Aorta (tissue), 5 donors: ENCODE measurements around the gene LRRIQ4. TPM values are rescaled to one million over a fixed set of nuclear protein-coding genes. Genes with fewer than 3 reads are reported as not detected.
A peak's percentile ranks its signal among the peaks of the same experiment; 100 is the strongest.

Experiments used
- ATAC-seq: fragments of 200-7000 bp; cut with Tn5 transposase; one replicate; pipeline ENCODE4 v1.9.1; 2022; ENCODE audit warnings: moderate library complexity; ENCODE audit not compliant: low FRiP score
- DNase-seq, 2 donors: peaks; one replicate each; pipeline ENCODE4 v3.0.0-alpha.2; 2020
- H3K27ac ChIP-seq, 2 donors: one replicate each; pipeline ENCODE4 v1.5.1; 2013; ENCODE audit warnings: low read length in 2 of 2, mild to moderate bottlenecking in 2 of 2, moderate library complexity in 2 of 2, control low read depth in 1 of 2, inconsistent platforms in 1 of 2, low read depth in 1 of 2
- H3K27me3 ChIP-seq, 2 donors: one replicate each; pipeline ENCODE4 v1.6.1; 2013; ENCODE audit warnings: control low read depth in 1 of 2, low read length in 1 of 2, mild to moderate bottlenecking in 1 of 2, moderate library complexity in 1 of 2; ENCODE audit not compliant: insufficient read depth in 2 of 2, control insufficient read depth in 1 of 2
- H3K36me3 ChIP-seq, 2 donors: one replicate each; pipeline ENCODE4 v1.6.1; 2013; ENCODE audit warnings: control low read depth in 1 of 2, low read length in 1 of 2, mild to moderate bottlenecking in 1 of 2; ENCODE audit not compliant: insufficient read depth in 2 of 2, control insufficient read depth in 1 of 2
- H3K4me1 ChIP-seq, 2 donors: one replicate each; pipeline ENCODE4 v1.6.1; 2013; ENCODE audit warnings: low read length in 2 of 2, control low read depth in 1 of 2, mild to moderate bottlenecking in 1 of 2, moderate library complexity in 1 of 2; ENCODE audit not compliant: insufficient read depth in 2 of 2, control insufficient read depth in 1 of 2
- H3K4me3 ChIP-seq, 2 donors: one replicate each; pipeline ENCODE4 v1.5.1; 2013; ENCODE audit warnings: low read length in 2 of 2, control low read depth in 1 of 2, mild to moderate bottlenecking in 1 of 2
- H3K9me3 ChIP-seq: one replicate; pipeline ENCODE4 v1.6.1; 2013; ENCODE audit warnings: mild to moderate bottlenecking, low read length; ENCODE audit not compliant: control insufficient read depth
- WGBS, 2 donors: extraction: QIAGEN DNeasy Blood & Tissue Kit; methylation state at CpG; one replicate each; pipeline ENCODE4 v1.1.7; 2013; 5-methylcytosine and 5-hydroxymethylcytosine counted together
- intact Hi-C, 2 donors: fragments of 100-400 bp; cut with DNase I; formaldehyde crosslinking; loops; one replicate each; pipeline versions ENCODE4 v1.14.2 to v1.15.0; 2022
- polyA plus RNA-seq, 2 donors: library from polyadenylated mRNA; stranded (reverse); fragments of 200-250 nt; gene quantifications; one replicate each; pipeline ENCODE4 v1.2.3, GENCODE V29; 2013
- total RNA-seq, 2 donors: library from RNA; stranded (reverse); fragmentation: NEBNext Ultra II Directional; extraction: Animal tissue kit (Norgen Biotek cat#: 25700); gene quantifications; one replicate each; pipeline ENCODE4 v1.2.1, GENCODE V29; 2021
- donor health status: healthy with polysubstance abuse.
- donor health status: Bipolar disorder and iron deficiency.
- donor health status: DM: no; HTN: no; CAD: no.
- donor health status: DM: no; HTN: no; CAD: no.
- donor health status: DM: yes; HTN: yes; CAD: no.

LRRIQ4 gene
- total and polyA plus RNA-seq, 4 donors, result not detected

- ATAC-seq (peak; percentile 96), DNase-seq (peak; percentile 95 to 97)
- WGBS, 2 donors, result 0% methylated on average over 56 to 61 of the region's 61 CpGs
- H3K27me3 ChIP-seq, result no peaks in the 10 kb centered on the region
- intact Hi-C loops, result no loop called here
- no peaks in the 10 kb centered on the region for H3K9me3 ChIP-seq
- no peaks in the 10 kb centered on the region for H3K36me3 ChIP-seq
- H3K27ac ChIP-seq, result peak within 1 kb of the TSS; percentile 86 to 95
- H3K4me3 ChIP-seq, result peak within 1 kb of the TSS; percentile 63 to 70
- H3K4me1 ChIP-seq, result peaks cover 0 to 5% of the 10 kb centered on the region in 2 donors
Measured at GRCh38 chr3:169772897-169773816, 39.5 kb upstream of the LRRIQ4 start, which contains the start of gene MYNN. TSS of gene MYNN (plus strand) at chr3:169773396. CDS start at chr3:169774296, 900 bp downstream.

- 44 to 49% methylated on average over 5 of the region's 5 CpGs for WGBS, 2 donors
- ATAC-seq (no peak), DNase-seq (no peak)
Measured at GRCh38 chr3:169774186-169774585, 38.5 kb upstream of the LRRIQ4 start.

GRCh38 chr3:169777822-169778221 lies 34.8 kb upstream of the LRRIQ4 start:
- intact Hi-C loops, result no loop called here
- DNase-seq (no peak), ATAC-seq (no peak)
- 69 to 92% methylated on average over 4 of the region's 4 CpGs for WGBS, 2 donors
- Histone ChIP-seq H3K27ac (no peak overlapping the region), H3K4me1 (peaks cover 0 to 5% of the 10 kb centered on the region in 2 donors), H3K4me3 (no peak overlapping the region), H3K36me3 (peaks cover 5 to 8% of the 10 kb centered on the region in 2 donors), H3K27me3 (no peaks in the 10 kb centered on the region), H3K9me3 (no peaks in the 10 kb centered on the region)

More at GRCh38 chr3:169774186-169774585, 38.5 kb upstream of the LRRIQ4 start:
- Histone ChIP-seq H3K27me3 (no peaks in the 10 kb centered on the region), H3K9me3 (no peaks in the 10 kb centered on the region), H3K36me3 (peaks cover 0 to 2% of the 10 kb centered on the region in 2 donors), H3K4me3 (peak overlapping the region; percentile 63 to 70), H3K4me1 (peaks cover 0 to 5% of the 10 kb centered on the region in 2 donors), H3K27ac (no peak overlapping the region)
- intact Hi-C loops, result no loop called here

GRCh38 chr3:169780742-169781141 lies 31.9 kb upstream of the LRRIQ4 start:
- no peaks in the 10 kb centered on the region for H3K27me3 ChIP-seq
- H3K4me1 ChIP-seq, result no peaks in the 10 kb centered on the region
- no peak overlapping the region for H3K4me3 ChIP-seq
- H3K9me3 ChIP-seq, result no peaks in the 10 kb centered on the region
- H3K36me3 ChIP-seq, result peaks cover 5 to 8% of the 10 kb centered on the region in 2 donors
- H3K27ac ChIP-seq, result no peak overlapping the region
- ATAC-seq (no peak), DNase-seq (no peak)
- WGBS, 2 donors, result 61 to 67% methylated on average over 2 of the region's 2 CpGs
- intact Hi-C loops, result no loop called here

- WGBS, 2 donors, result 76 to 77% methylated on average over 4 of the region's 4 CpGs
- H3K36me3 ChIP-seq, result peaks cover 5 to 13% of the 10 kb centered on the region in 2 donors
- no peak for ATAC-seq
Measured at GRCh38 chr3:169781209-169781855, 31.3 kb upstream of the LRRIQ4 start.

GRCh38 chr3:169787120-169787519 lies 25.6 kb upstream of the LRRIQ4 start:
- Histone ChIP-seq H3K36me3 (peaks cover 3 to 6% of the 10 kb centered on the region in 2 donors), H3K4me1 (no peaks in the 10 kb centered on the region), H3K27ac (no peak overlapping the region), H3K27me3 (no peaks in the 10 kb centered on the region), H3K4me3 (no peak overlapping the region), H3K9me3 (no peaks in the 10 kb centered on the region)
- intact Hi-C loops, result no loop called here
- DNase-seq, result no peak
- no peak for ATAC-seq
- WGBS, 2 donors, result 95 to 96% methylated on average over 4 of the region's 4 CpGs

More at GRCh38 chr3:169781209-169781855, 31.3 kb upstream of the LRRIQ4 start:
- intact Hi-C loops, result no loop called here
- no peak for DNase-seq
- Histone ChIP-seq H3K4me1 (no peaks in the 10 kb centered on the region), H3K27me3 (no peaks in the 10 kb centered on the region), H3K27ac (no peak overlapping the region), H3K9me3 (no peaks in the 10 kb centered on the region), H3K4me3 (no peak overlapping the region)

- Histone ChIP-seq H3K4me1 (no peaks in the 10 kb centered on the region), H3K27ac (no peak overlapping the region), H3K27me3 (no peaks in the 10 kb centered on the region), H3K4me3 (no peak overlapping the region), H3K36me3 (peaks cover 3 to 8% of the 10 kb centered on the region in 2 donors), H3K9me3 (no peaks in the 10 kb centered on the region)
- intact Hi-C loops, result no loop called here
- WGBS, 2 donors, result 79 to 86% methylated on average over 1 of the region's 1 CpG
- no peak for DNase-seq
- no peak for ATAC-seq
Measured at GRCh38 chr3:169787791-169788190, 24.9 kb upstream of the LRRIQ4 start.

GRCh38 chr3:169790219-169790618 lies 22.5 kb upstream of the LRRIQ4 start:
- Histone ChIP-seq H3K9me3 (no peaks in the 10 kb centered on the region), H3K4me3 (no peak overlapping the region), H3K4me1 (no peaks in the 10 kb centered on the region), H3K27me3 (no peaks in the 10 kb centered on the region), H3K27ac (no peak overlapping the region), H3K36me3 (peaks cover 3 to 8% of the 10 kb centered on the region in 2 donors)
- no peak for ATAC-seq
- intact Hi-C loops, result no loop called here
- DNase-seq, result no peak
